Sciatic nerve (tissue), 2 donors: ENCODE data around the gene NGFR. TPM values are rescaled to one million over a fixed set of nuclear protein-coding genes. Genes with fewer than 3 reads are reported as not detected.

Source experiments
- ATAC-seq: fragments of 200-7000 bp; cut with Tn5 transposase; one replicate; pipeline ENCODE4 v1.9.1; 2020; ENCODE audit warnings: mild to moderate bottlenecking, moderate library complexity
- DNase-seq: peaks from one replicate; pipeline ENCODE4 v3.0.0-alpha.2; 2020; ENCODE audit warnings: low spot score
- intact Hi-C: fragments of 100-400 bp; cut with DNase I; formaldehyde crosslinking; loops from one replicate; pipeline ENCODE4 v1.14.2; 2022
- microRNA-seq: library from miRNA; unstranded; fragments of <30 nt; microRNA quantifications from one replicate; pipeline ENCODE4 v1.2.0, GENCODE V29; 2020
- total RNA-seq: library from RNA; stranded (reverse); fragmentation: NEBNext Ultra II Directional; extraction: Animal tissue kit (Norgen Biotek cat#: 25700); gene quantifications from one replicate; pipeline ENCODE4 v1.2.1, GENCODE V29; 2021
- donor health status: DM: no; HTN: no; CAD: no.
- donor health status: DM: no; HTN: no; CAD: no.

Gene NGFR
- total RNA-seq, 1 donor from 2014 or later: 291 TPM

DNA sequence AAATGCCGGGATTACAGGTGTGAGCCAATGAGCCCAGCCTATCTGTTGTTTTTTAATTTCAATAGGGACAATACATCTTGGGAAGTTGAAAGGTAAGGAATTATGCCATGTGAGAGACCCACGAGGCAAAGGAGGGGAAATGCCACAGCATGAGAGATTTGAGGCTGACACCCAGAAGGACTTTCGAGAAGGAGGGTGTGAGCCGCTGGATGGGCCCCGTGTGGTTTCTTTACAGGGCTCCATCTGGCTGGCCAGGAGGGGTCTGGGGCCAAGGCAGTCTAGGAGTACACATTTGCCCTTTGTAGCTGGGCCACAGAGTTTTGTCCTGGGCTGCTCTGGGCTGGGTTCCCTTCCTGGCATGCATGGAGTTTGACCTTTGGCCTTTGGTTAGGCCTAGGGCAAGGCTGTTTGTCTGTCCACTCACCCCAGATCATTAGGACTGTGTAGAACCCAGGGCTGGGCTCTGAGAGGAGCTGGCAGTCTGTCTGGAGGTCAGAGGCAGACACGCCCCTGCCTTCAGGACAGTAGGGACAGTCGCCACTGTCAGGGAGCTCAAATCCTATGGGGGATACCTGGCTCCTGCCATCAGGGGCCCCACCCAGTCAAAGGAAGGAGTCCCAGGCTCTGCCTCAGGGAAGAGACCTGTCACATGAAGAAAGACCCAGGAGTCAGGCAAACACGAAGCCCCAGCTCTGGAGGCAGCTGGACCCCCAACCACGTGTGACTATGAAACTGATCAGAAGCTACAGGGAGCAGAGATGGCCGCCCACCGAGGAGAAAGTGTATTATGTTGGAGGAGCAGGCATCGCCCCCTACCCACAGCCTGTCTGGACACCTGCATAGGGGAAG lies 56.4 kb downstream of the NGFR start:
- ATAC-seq (no peak), DNase-seq (no peak)
- intact Hi-C loops: loop anchor here (10.0 kb wide), 1 partner anchor 117 kb away; no protein-coding TSS in a partner anchor

DNA sequence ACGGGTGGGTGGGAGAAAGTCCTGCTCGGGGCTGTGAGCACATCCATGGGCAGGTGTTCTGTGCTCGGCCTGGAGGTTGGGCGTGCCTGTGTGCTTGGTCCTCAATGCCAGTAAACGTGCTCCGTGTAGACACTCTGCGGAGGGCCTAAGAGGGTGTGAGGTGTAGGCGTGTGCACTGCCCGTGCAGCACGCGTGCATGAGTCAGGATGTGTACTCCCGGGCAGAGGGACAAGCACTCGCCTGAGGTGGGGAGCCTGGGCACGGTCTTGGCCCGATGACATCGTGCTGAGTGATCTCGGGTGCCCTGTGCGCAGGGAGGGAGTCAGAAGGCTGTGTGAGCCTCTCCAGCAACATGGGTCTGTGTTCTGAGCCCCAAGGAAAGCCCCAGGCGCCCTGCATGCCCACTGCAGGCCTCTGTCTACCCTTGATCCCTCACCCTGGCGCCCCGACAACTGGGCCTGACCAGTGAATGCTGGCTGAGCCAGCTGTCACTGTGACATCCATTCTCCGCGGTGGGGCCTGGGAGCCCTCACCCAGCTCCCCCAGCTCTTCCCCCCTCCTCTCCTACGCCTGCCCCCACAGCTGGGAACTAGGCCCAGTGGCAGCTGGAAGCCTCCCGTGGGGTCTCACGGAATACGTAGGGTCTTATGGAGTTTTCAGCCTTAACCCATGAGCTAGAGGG lies 57.1 kb downstream of the NGFR start:
- DNase-seq (no peak), ATAC-seq (no peak)
- intact Hi-C loops: loop anchor here (10.0 kb wide), 1 partner anchor 117 kb away; no protein-coding TSS in a partner anchor

DNA sequence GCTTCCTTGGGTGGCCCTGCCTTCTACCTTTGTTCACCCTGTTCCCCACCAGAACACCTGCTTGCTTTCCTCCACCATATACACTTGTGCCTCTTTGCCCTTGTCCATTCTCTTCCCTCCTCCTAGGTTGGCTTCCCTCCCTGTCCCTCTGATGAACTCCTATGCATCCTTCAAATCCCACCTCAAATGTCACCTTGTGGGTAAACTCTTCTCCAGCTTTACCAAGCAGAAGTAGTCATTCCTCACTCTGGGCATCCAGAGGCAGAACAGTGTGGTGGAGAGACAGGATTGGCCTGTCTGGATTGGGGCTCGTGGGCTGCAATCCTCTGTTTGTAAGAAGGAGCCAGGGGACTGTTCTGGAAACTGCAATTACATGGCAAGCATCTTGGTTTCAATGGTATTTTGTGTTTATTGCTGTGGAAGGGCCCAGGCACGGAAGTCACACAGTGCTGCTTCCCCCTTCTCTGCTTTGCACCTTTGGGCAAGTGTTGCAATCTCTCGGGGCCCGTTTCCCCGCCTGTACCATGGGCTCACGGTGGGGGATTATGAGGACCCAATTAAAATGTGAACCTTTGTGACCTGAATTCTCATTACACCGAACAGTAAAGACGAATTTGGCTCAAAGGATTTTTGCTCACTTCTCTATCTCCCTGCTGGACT lies 58.7 kb downstream of the NGFR start:
- DNase-seq: no peak
- intact Hi-C loops: loop anchor here (10.0 kb wide), 1 partner anchor 119 kb away; no protein-coding TSS in a partner anchor
- no peak for ATAC-seq

GRCh38 chr17:49554694-49555494 lies 59.8 kb downstream of the NGFR start:
- ATAC-seq (peak; percentile 56), DNase-seq (peak; percentile 74)
- intact Hi-C loops: loop anchor here (10.0 kb wide), 1 partner anchor 120 kb away; no protein-coding TSS in a partner anchor

DNA sequence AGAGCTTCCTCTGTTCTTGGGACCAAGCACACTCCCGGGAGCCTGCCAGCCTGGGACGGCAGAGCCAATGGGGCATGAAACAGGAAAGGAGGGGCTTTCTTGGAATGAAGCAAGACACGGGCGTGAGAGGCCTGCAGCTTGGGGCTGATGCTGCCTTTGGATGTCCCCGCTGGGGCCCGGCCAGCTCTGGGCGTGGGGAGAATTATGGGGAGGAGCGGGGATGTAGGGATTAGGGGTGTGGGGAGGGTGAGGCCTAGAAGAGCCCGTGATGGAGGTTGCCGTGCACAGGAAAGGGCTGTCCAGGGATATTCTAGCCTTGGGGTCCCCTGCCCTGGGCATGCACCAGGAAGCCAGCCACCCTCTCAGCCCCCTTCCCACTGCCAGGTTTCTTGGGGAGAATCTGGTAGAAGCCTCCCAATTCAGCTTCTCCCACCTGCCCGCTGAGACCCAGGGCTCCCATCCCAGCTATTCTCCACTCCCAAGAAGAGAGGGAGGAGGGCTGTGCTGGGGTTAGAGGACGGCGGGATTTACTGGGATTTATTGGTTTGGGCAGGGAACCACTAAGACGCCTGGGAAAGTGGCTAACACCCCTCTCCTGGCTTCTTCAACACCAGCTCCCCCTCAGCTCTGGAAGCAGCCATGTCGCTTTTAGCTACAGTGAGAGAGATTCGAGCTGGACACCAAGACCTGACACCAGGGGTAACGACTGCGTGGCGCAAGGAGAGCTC lies 60.6 kb downstream of the NGFR start:
- peak; percentile 70 for DNase-seq
- peak; percentile 65 for ATAC-seq
- intact Hi-C loops: loop anchor here (10.0 kb wide), 1 partner anchor 121 kb away; no protein-coding TSS in a partner anchor

- intact Hi-C loops: loop anchor here (10.0 kb wide), 1 partner anchor 122 kb away; no protein-coding TSS in a partner anchor
- ATAC-seq: peak; percentile 92
- peak; percentile 90 for DNase-seq
These were observed 61.3 kb downstream of the NGFR start for GRCh38 chr17:49556223-49556943.

- peak; percentile 40 for ATAC-seq
These were observed 62.4 kb downstream of the NGFR start for GRCh38 chr17:49557312-49558024.

More at GRCh38 chr17:49557312-49558024, 62.4 kb downstream of the NGFR start:
- peak; percentile 61 for DNase-seq
- intact Hi-C loops: loop anchor here (10.0 kb wide), 1 partner anchor 123 kb away; no protein-coding TSS in a partner anchor

Small RNAs within 50 kb of the gene (microRNA-seq; reads per million reads assigned to microRNA genes)
- not detected for gene MIR6165

Other genes starting within 250 kb of the NGFR start
- gene ZNF652, start 133.0 kb upstream of the NGFR start, total RNA-seq: 60.9 TPM
- gene PHB1, start 80.4 kb upstream of the NGFR start, total RNA-seq: 93.5 TPM
- gene NXPH3, start 80.6 kb downstream of the NGFR start, total RNA-seq: 17.0 TPM
- 84.4 TPM for gene SPOP, start 182.8 kb downstream of the NGFR start, total RNA-seq
- 36.9 TPM for gene SLC35B1, start 212.7 kb downstream of the NGFR start, total RNA-seq